Activated CD8-positive, alpha-beta memory T cell treated with anti-CD3 and anti-CD28 coated beads for 36 hours (primary cell): ENCODE measurements around the gene REP15. TPM values are rescaled to one million over a fixed set of nuclear protein-coding genes. Genes with fewer than 3 reads are reported as not detected.
"Not testable (repeated sequence)": the region's sequence is repeated elsewhere in the genome, so short reads cannot be mapped to it uniquely, and the experiment has no call there.

ENCODE experiments used
- CTCF ChIA-PET: fragments of 350-600 bp; sonication (Branson Sonifier 250); formaldehyde crosslinking; loops from one replicate; lab custom pipeline; 2021; ENCODE audit warnings: antibody characterized with exemption; lab: Charles Lee
- POLR2A ChIA-PET: fragments of 350-600 bp; sonication (Branson Sonifier 250); formaldehyde crosslinking; loops from one replicate; lab custom pipeline; 2021; ENCODE audit warnings: antibody characterized with exemption; lab: Charles Lee
- total RNA-seq, 2 experiments: library from RNA; stranded (reverse); gene quantifications; one replicate each; pipeline ENCODE4 v1.2.3, GENCODE V29; 2021

REP15 gene
- total RNA-seq, 2 experiments from 2014 or later: 0.17 to 0.25 TPM

DNA sequence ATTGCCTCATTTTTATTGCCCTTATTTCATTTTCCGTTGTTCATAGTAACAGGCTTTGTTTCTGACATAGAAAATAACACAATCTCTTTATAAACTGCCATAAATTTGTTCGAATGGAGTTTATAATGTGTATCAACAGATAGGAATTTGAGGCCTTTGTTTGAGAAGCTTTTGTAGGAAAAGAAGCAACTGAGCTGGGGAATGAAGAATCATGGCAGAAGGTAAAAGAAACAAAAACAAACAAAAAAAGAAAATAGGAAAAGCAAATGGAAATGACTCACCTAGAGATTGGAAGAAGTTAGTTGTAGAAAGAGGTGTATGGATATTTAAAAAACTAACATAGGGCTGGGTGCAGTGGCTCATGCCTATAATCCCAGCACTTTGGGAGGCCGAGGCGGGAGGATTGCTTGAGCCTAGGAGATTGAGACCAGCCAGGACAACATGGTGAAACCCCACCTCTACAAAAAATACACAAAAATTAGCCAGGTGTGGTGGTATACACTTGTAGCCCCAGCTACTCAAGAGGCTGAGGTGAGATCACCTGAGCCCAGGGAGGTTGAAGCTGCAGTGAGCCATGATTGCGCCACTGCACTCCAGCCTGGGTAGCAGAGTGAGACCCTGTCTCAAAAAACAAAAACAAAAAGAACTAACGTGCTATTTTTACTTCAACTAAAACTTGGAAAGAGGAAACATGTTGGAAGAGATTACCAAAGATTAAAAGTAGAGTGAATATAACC, 523 bp upstream of the REP15 start:
- ChIA-PET POLR2A (no interaction called here), CTCF (no interaction called here)

DNA sequence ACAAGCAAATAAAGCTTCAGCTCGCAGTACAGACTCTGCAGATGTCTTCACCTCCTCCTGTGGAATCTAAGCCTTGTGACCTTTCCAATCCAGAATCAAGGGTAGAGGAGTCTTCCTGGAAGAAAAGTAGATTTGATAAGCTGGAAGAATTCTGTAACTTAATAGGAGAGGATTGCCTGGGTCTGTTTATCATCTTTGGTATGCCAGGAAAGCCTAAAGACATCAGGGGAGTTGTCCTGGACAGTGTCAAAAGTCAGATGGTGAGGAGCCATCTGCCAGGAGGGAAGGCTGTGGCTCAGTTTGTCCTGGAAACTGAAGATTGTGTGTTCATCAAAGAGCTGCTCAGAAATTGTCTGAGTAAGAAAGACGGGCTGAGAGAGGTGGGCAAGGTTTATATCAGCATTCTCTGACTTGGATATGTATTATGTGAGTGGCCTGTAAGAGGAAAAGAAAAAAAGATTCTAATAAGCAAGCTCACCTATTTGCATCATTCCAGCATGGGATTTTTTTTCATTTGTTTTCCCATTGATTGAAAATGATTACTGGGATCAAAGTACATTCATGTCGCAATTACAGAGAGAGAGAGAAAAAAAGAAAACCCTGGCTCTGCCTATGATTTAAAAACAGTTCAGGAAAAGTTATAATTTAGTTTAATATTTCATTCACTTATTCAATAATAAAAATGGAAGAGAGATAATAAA, 767 bp downstream of the REP15 start:
- POLR2A ChIA-PET: no interaction called here
- CTCF ChIA-PET: interaction anchor here (0.8 kb wide), 1 partner anchor 14 kb away, joined by 3 read pairs; no protein-coding TSS in a partner anchor

DNA sequence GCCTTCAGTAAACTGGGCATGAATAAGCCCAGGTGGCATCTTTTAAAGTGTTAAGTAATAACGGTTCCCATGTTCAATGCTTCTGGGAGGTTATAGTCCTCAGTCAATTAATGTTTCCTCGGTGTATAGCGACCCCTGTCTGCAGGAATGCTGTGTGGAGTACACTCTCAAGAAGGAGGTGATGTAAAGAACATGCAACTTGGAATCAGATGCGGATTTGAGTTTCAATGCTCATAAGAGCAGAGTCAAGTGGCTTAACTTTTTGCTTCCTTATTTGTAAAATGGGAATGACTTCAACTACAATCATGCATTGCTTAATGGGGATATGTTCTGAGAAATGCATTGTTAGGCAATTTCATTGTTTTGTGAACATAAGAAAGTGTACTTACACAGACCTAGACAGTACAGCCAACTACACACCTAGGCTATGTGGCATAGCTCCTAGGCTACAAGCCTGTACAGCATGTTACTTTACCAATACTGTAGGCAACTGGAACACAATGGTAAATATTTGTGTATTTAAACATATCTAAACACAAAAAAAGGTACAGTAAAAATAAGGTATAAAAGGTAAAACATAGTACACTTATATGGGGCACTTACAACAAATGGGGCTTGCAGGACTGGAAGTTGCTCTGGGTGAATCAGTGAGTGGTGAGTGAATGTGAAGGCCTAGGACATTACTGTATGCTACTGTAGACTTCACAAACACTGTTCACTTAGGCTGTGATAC, 7.6 kb downstream of the REP15 start:
- ChIA-PET POLR2A (no interaction called here), CTCF (interaction anchor here (1.5 kb wide), 1 partner anchor 267 kb away, joined by 3 read pairs; no protein-coding TSS in a partner anchor)

DNA sequence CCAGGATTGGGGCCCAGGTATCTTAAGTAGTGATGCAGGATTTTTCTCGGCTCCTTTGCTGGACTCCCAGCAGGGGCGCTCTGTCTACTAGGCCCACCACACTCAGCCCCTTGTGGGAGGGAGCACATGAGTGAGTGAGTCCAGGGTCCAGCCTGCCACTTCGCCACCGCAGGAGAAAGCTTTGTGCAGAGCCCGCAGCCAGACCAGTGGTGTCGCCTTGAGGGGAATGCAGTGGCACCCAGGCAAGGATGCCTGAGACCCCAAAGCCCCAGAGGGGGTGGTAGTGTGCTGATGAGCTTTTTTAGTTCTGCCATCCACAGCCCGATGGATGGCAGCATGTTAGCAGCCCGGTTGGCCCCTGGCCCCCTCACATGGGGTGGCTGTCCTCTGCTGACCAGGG, 9.0 kb downstream of the REP15 start:
- ChIA-PET POLR2A (no interaction called here), CTCF (no interaction called here)

DNA sequence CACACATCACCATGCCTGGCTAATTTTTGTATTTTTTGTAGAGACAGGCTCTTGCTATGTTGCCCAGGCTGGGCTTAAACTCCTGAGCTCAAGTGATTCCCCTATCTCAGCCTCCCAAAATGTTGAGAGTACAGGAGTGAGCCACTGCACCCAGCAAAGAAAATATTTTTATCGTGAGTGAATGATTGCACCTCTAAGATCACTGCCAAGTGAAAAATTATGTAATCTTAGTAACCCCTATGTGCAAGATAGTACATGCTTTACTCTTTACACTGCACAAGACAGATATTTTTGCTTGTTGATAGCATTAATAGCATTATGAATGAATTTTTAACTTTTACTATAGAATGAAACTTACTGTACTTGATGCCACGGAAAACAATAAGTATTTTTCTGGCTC, 11.0 kb downstream of the REP15 start:
- ChIA-PET POLR2A (no interaction called here), CTCF (no interaction called here)

DNA sequence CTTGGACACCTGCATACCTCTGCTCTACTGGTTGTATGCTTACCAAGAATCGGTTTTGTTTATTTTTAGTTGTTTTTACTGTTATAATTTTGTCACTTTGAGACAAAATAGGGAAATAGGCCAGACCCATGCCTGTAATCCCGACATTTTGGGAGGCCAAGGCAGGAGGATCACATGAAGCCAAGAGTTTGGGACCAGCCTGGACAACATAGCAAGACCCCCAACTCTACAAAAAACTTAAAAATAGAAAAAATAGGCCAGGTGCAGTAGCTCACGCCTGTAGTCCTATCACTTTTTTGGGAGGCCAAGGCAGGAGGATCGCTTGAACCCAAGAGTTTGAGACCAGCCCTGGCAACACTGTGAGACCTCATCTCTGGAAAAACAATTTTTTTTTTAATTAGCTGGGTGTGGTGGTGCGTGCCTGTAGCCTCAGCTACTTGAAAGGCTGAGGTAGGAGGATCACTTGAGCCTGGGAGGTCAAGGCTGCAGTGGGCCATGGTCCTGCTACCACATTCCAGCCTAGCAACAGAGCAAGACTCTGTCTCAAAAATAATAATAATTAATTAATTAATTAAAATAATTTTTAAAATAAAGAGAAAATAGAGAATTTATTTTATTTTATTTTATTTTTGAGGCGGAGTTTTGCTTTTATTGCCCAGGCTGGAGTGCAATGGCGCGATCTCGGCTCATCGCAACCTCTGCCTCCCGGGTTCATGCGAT, 13.1 kb downstream of the REP15 start:
- POLR2A ChIA-PET: interaction anchor here (1.5 kb wide), 1 partner anchor 70 kb away, joined by 3 read pairs; no protein-coding TSS in a partner anchor
- CTCF ChIA-PET: interaction anchor here (1.0 kb wide), 1 partner anchor 112 kb away, joined by 4 read pairs; no protein-coding TSS in a partner anchor

DNA sequence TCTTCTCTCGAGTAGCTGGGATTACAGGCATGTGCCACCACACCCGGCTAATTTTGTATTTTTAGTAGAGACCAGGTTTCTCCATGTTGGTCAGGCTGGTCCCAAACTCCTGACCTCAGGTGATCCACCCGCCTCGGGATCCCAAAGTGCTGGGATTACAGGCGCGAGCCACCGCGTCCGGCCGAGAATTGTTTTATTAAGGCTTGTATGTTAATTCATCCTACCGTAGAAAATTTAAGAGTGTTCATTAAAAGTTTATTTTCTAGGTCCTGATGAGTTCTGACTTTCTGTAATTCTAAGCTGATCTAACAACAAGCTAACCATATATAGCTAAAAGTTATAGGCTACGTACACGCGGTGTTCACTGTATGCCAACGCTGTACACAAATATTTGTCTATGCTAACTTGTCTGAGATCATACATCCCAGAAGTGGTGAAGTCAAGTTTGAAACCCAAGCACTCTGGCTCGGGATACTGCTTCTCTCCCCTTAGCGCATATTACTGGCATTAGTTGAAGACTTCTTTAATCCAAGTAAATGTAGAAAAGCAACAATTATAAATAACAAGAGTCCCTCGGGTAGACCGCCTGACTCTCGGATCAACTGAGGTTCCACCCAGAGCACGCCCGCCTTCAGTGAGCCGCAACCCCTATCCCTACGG, 13.8 kb downstream of the REP15 start:
- CTCF ChIA-PET: interaction anchor here (1.0 kb wide), 1 partner anchor 111 kb away, joined by 4 read pairs; no protein-coding TSS in a partner anchor
- POLR2A ChIA-PET: interaction anchor here (1.5 kb wide), 1 partner anchor 69 kb away, joined by 3 read pairs; no protein-coding TSS in a partner anchor

DNA sequence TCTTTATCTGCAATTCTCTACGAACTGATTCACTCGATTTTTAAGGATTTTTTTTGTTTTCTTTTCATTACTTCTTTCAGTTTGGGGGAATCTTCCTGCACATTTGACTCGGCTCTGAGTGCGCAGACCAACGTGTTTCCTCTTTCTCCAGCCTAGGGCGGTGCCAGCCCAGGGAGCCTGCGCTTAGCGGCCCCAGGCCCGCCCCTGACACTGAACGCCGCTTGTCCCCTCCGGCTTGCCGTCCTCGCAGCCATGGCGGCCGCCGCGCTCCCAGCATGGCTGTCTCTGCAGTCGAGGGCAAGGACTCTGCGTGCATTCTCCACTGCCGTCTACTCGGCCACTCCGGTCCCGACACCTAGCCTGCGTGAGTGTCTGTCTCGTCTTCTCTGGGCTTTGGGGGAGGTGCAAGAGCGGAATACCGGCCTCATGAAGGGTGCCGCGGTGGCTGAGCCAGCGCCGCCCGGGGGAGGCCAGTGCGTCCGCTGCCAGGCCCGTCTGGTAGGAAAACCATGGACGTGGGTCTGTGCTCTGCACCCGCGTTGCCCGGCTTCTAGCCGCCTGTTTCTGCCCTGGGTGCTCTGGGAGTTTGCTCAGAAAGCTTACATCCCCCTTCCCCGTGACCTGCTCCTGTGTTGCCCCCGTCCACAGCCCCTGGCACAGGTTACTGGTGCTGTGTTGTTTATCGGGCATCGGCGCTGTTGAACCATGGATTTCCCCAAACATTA, 14.5 kb downstream of the REP15 start, which contains the start of gene MRPS35:
MRPS35 (plus strand) TSS at position 241 of the 725 bp plus-strand sequence; CDS start at position 253, 12 bp downstream.
- POLR2A ChIA-PET: interaction anchor here (1.5 kb wide), 1 partner anchor 69 kb away, joined by 3 read pairs; no protein-coding TSS in a partner anchor
- CTCF ChIA-PET: interaction anchor here (1.0 kb wide), 1 partner anchor 111 kb away, joined by 4 read pairs; no protein-coding TSS in a partner anchor

DNA sequence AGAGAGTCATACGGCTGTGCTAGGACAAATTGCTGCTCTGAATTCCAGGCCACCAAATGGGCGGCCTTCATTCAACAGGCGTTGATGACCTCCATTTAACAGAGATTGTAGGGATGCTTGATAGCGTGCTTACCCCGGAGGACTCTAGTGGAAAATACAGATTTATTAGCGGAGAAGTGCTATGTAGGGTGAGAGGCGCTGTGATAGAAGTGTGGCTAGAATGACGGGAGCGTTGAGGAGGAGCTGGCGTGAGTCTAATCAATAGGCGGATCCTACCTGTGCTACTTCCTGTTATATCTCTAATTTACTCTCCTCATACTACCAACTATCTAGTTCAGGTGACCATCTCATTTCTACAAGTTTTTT, 15.1 kb downstream of the REP15 start:
- CTCF ChIA-PET: no interaction called here
- POLR2A ChIA-PET: interaction anchor here (0.6 kb wide), 1 partner anchor 445 kb away, joined by 3 read pairs; no protein-coding TSS in a partner anchor

DNA sequence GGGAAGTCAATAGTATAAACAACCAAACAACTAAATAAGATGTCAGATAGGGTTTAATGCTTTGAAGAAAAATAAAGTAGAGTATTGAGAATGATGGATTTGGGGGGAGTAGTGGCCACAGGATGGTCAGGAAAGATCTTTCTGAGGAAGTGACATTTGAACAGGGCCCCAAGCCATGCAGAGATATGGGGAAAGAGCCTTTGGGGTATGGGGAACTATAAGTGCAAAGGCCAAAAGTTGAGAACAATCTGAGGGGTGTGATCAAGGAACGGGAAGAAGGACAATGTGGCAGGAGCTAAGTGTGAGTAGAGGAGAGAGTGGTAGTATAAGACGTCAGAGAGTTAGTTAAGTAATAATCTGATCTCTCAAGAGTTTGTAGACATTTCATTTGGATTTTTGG, 15.7 kb downstream of the REP15 start:
- CTCF ChIA-PET: no interaction called here
- POLR2A ChIA-PET: interaction anchor here (0.6 kb wide), 1 partner anchor 445 kb away, joined by 3 read pairs; no protein-coding TSS in a partner anchor

DNA sequence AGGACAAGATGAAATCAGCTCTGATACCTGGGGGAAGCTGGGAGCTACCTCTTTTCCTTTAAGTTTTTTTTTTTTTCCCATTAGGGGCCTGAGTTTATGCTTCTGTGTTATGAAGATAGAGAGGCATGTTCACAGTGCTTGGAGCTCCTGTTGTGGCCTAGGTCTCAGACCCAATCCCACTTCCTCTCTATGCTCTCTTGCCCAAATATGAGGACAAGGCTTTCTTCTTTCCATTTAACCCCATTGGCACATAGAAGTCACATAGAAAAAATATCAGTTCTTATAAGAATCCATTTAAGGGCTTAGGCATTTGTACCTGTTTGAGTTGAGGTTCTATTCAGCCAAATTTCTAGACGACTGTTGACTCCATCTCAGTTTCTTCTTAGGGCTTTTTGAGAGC, 27.0 kb downstream of the REP15 start:
- POLR2A ChIA-PET: no interaction called here

DNA sequence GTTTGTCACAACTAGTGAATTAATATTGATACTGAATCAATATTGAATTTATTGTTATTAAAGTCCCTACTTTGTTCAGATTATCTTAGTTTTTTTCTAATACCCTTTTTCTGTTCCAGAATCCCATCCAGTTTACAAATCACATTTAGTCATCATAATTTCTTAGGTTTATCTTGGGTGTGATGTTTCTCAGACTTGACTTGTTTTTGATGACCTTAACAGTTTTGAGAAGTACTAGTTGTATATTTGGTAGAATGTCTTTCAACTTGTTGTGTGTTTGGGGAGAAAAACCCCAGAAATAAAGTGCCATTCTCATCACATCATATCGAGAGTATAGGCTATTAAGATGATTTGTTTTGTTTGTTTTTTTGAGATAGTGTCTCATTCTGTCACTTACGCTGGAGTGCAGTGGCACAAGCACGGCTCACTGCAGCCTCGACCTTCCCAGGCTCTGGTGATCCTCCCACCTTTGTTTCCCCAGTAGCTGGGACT, 33.9 kb downstream of the REP15 start:
- POLR2A ChIA-PET: no interaction called here

More for the DNA sequence above, 27.0 kb downstream of the REP15 start:
- CTCF ChIA-PET: no interaction called here

DNA sequence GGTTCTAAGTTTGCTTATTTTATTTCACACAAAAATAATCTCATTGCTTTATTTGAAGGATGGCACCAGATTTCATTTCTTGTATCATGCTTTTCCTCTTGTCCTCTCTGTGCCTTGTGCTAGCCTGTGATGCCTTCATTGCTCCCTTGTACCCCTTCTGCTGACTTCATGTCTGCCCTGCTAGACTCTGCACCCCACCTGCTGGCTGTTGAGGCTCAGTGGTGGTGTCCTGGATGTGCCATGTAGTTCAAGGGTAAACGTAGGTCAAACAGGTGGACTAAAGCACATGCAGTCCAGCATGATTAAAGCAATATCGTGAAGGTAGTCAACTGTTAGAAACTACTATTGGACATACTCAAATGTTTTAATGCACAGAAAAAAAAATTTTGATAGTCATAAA, 36.0 kb downstream of the REP15 start:
- ChIA-PET CTCF (interaction anchor here (0.5 to 1.2 kb wide), 3 partner anchors 56 to 523 kb away, joined by 3 read pairs; no protein-coding TSS in a partner anchor), POLR2A (no interaction called here)

More for the DNA sequence above, 33.9 kb downstream of the REP15 start:
- CTCF ChIA-PET: interaction anchor here (0.6 kb wide), 1 partner anchor 161 kb away, joined by 6 read pairs; no protein-coding TSS in a partner anchor

DNA sequence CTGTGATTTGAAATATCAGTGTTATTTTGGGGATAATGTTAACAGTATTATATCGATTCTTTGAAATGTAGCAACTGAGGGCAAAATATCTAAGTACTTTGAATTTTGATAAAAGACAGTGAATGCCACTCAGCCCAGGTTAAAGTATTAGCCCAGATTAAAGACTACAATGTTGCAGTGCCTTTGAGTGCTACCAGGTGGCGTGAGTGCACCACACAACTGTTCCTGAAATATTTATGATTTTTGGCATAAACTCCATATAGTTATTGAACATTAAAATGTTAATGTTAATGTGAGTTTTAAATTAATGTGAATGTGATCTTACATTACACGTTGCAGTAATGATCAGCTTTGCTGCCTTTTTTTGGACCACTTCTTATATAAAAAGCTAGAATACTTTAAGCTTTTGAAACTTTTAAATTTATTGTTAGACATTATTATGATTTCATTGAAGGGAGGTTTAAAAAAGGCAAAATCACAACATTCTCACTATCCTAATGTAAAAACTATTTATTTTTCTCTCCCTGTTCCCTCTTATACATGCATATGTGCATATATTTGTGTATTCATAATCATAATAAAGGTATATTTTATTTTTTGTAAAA, 36.9 kb downstream of the REP15 start:
- POLR2A ChIA-PET: no interaction called here
- CTCF ChIA-PET: interaction anchor here (1.0 to 1.3 kb wide), 2 partner anchors 89 to 99 kb away, joined by 3 to 4 read pairs; no protein-coding TSS in a partner anchor

DNA sequence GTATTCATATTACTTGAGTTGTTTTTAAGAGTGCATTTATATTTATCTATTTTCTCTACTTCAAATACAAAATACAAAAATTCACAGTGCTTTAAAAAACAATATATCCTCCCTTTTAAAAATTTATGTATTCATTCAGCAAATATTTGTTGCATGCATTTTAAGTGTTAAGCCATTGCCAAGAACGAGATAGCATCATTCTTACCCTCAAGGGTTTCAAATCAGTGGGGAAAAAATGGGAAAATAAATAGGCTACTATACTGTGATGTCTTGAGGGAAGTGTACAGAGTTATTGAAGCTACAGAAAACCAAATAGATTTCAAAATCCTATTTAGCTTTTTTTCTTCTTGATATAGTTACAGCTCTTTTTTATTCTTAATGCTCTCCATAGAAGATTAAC, 37.5 kb downstream of the REP15 start:
- ChIA-PET CTCF (interaction anchor here (1.0 to 1.3 kb wide), 2 partner anchors 88 to 99 kb away, joined by 3 to 4 read pairs; no protein-coding TSS in a partner anchor), POLR2A (no interaction called here)

DNA sequence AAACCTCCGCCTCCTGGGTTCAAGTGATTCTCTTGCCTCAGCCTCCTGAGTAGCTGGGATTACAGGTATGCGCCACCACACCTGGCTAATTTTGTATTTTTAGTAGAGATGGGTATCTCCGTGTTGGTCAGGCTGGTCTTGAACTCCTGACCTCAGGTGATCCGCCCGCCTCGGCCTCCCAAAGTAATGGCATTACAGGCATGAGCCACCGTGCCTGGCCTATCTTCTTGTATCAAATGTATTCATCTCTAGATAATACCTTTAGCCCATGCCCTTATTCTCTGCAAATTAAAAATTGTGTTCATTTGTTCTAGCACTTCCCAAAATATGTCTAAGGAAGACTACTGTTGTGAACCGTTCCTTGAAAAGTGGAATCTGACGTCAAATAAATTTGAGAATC, 38.1 kb downstream of the REP15 start:
- CTCF ChIA-PET, POLR2A ChIA-PET: not testable (repeated sequence)

DNA sequence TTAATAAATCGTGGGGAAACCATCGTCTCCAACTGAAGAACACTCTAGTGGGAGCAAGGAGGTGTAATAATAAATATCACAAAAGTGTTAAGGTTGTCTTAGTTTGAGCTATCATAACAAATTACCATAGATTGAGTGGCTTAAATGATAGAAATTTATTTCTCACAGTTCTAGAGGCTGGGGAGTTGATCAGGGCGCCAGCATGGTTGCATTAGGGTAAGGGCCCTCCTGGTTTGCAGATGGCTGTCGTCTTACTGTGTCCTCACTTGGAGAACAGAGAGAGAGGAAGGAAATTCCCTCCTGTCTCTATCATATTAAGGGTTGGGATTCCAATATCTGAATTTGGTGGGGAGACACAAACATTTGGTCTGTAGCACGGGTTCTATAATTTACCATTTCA, 47.4 kb downstream of the REP15 start:
- CTCF ChIA-PET: no interaction called here
- POLR2A ChIA-PET: no interaction called here
